Gastroesophageal sphincter (tissue), 4 donors: ENCODE results near the gene FGFRL1. TPM values are rescaled to one million over a fixed set of nuclear protein-coding genes. Genes with fewer than 3 reads are reported as not detected.

Experiments used
- ATAC-seq: fragments of 150-250 bp; one replicate; pipeline ENCODE4 v1.9.1; 2016; ENCODE audit warnings: mild to moderate bottlenecking, moderate library complexity
- H3K27ac ChIP-seq, 4 donors: fragments of 200-600 bp; sonication (generic) in 3 of 4; 1 replicate in 3 of 4; 2 replicates in 1 of 4; pipeline ENCODE4 v1.5.1; 2016 to 2019
- H3K27me3 ChIP-seq: fragments of 200-600 bp; sonication (generic); one replicate; pipeline ENCODE4 v1.5.1; 2019
- H3K36me3 ChIP-seq, 2 donors: fragments of 200-600 bp; sonication (generic); one replicate each; pipeline ENCODE4 v1.5.1; 2019; ENCODE audit warnings: control low read depth in 1 of 2
- H3K4me1 ChIP-seq, 3 donors: fragments of 200-600 bp; sonication (generic); 1 replicate in 2 of 3; 2 replicates in 1 of 3; pipeline ENCODE4 v1.5.1; 2016 to 2019; ENCODE audit warnings: control low read depth in 2 of 3
- H3K4me3 ChIP-seq, 2 donors: fragments of 200-600 bp; sonication (generic); one replicate each; pipeline ENCODE4 v1.5.1; 2019; ENCODE audit warnings: mild to moderate bottlenecking in 1 of 2, moderate library complexity in 1 of 2
- H3K9me3 ChIP-seq, 3 donors: fragments of 200-600 bp; sonication (generic); one replicate each; pipeline ENCODE4 v1.5.1; 2017 to 2019; ENCODE audit warnings: control low read depth in 2 of 3
- CTCF ChIP-seq, 4 experiments: fragments of 200-600 bp in 2 of 4; fragments of 450-650 bp in 2 of 4; sonication (generic) in 1 of 4; IDR thresholded peaks; one replicate each; pipeline ENCODE4 v1.5.1; 2017 to 2019; ENCODE audit warnings: antibody characterized with exemption in 4 of 4, mild to moderate bottlenecking in 2 of 4, moderate library complexity in 2 of 4
- EP300 ChIP-seq: sonication (generic); formaldehyde crosslinking; IDR thresholded peaks from one replicate; pipeline ENCODE4 v1.6.1; 2017; ENCODE audit warnings: antibody characterized with exemption, mild to moderate bottlenecking
- POLR2A ChIP-seq, 2 donors: fragments of 450-650 bp; IDR thresholded peaks; one replicate each; pipeline ENCODE4 v1.6.1; 2017; ENCODE audit warnings: antibody characterized with exemption in 2 of 2, mild to moderate bottlenecking in 2 of 2, moderate library complexity in 1 of 2
- POLR2AphosphoS5 ChIP-seq: sonication (generic); formaldehyde crosslinking; IDR thresholded peaks from one replicate; pipeline ENCODE4 v1.6.1; 2017; ENCODE audit warnings: antibody characterized with exemption
- WGBS, 2 donors: methylation state at CpG; one replicate each; pipeline ENCODE4 v1.1.5; 2018; ENCODE audit warnings: low coverage in 1 of 2; 5-methylcytosine and 5-hydroxymethylcytosine counted together
- total RNA-seq, 4 donors: library from RNA; depleted of rRNA; stranded (reverse); fragments of >200 nt; gene quantifications; one replicate each; pipeline ENCODE4 v1.1.0, GENCODE V29; 2016

FGFRL1 gene
- total RNA-seq, 4 donors from 2014 or later = 21.9 to 36.8 (median 25.4) TPM

GRCh38 chr4:1019320-1019719, 7.9 kb downstream of the FGFRL1 start:
- no CpG with 5 or more reads among the region's 9 CpGs for WGBS, 2 donors
- H3K27ac ChIP-seq = no peak overlapping the region
- no peak for ATAC-seq
- no peaks in the 10 kb centered on the region for H3K9me3 ChIP-seq
- TF ChIP-seq POLR2A (IDR thresholded peaks at IDR 0.05) = no peak
- TF ChIP-seq EP300 = no peak
- TF ChIP-seq CTCF (IDR thresholded peaks at IDR 0.05) = no peak
- no peak for TF ChIP-seq POLR2AphosphoS5
- peaks cover 0 to 10% of the 10 kb centered on the region in 2 donors for H3K36me3 ChIP-seq
- H3K27me3 ChIP-seq = no peaks in the 10 kb centered on the region
- no peak overlapping the region for H3K4me3 ChIP-seq
- H3K4me1 ChIP-seq = peaks cover 0 to 32% (median 0%) of the 10 kb centered on the region in 3 donors

- Histone ChIP-seq H3K36me3 (peaks cover 0 to 16% of the 10 kb centered on the region in 2 donors), H3K4me1 (peaks cover 0 to 26% (median 0%) of the 10 kb centered on the region in 3 donors), H3K27ac (no peak overlapping the region), H3K4me3 (no peak overlapping the region), H3K27me3 (no peaks in the 10 kb centered on the region), H3K9me3 (no peaks in the 10 kb centered on the region)
- no peak for ATAC-seq
- 80% methylated on average over 1 of the region's 23 CpGs; no CpG with 5 or more reads in 1 of the 2 donors for WGBS, 2 donors
- TF ChIP-seq POLR2A (IDR thresholded peaks at IDR 0.05) = no peak
- TF ChIP-seq CTCF (IDR thresholded peaks at IDR 0.05) = no peak
Measured at GRCh38 chr4:1019729-1020470, 8.5 kb downstream of the FGFRL1 start.

- Histone ChIP-seq H3K4me1 (peaks cover 0 to 19% (median 0%) of the 10 kb centered on the region in 3 donors), H3K27ac (no peak overlapping the region), H3K9me3 (no peaks in the 10 kb centered on the region), H3K36me3 (peaks cover 0 to 29% of the 10 kb centered on the region in 2 donors), H3K4me3 (no peak overlapping the region), H3K27me3 (no peaks in the 10 kb centered on the region)
- WGBS, 2 donors = 90% methylated on average over 2 of the region's 19 CpGs; no CpG with 5 or more reads in 1 of the 2 donors
- no peak for TF ChIP-seq POLR2AphosphoS5
- no peak for TF ChIP-seq EP300
- ATAC-seq = no peak
Measured at GRCh38 chr4:1021386-1022050, 10.1 kb downstream of the FGFRL1 start.

GRCh38 chr4:1022051-1022738, 10.8 kb downstream of the FGFRL1 start:
- Histone ChIP-seq H3K36me3 (peaks cover 0 to 29% of the 10 kb centered on the region in 2 donors), H3K4me1 (peaks cover 0 to 16% (median 0%) of the 10 kb centered on the region in 3 donors), H3K4me3 (no peak overlapping the region), H3K27me3 (no peaks in the 10 kb centered on the region), H3K9me3 (no peaks in the 10 kb centered on the region), H3K27ac (no peak overlapping the region)
- 84% methylated on average over 5 of the region's 46 CpGs; no CpG with 5 or more reads in 1 of the 2 donors for WGBS, 2 donors
- TF ChIP-seq EP300 (no peak), POLR2A (IDR thresholded peaks at IDR 0.05) (no peak), CTCF (IDR thresholded peaks at IDR 0.05) (no peak), POLR2AphosphoS5 (no peak)
- no peak for ATAC-seq

GRCh38 chr4:1022739-1023066, 11.3 kb downstream of the FGFRL1 start:
- no peak for ATAC-seq
- 80 to 100% methylated on average over 1 to 3 of the region's 19 CpGs for WGBS, 2 donors
- peaks cover 0 to 29% of the 10 kb centered on the region in 2 donors for H3K36me3 ChIP-seq
- TF ChIP-seq EP300 (no peak), CTCF (IDR thresholded peaks at IDR 0.05) (no peak), POLR2A (IDR thresholded peaks at IDR 0.05) (no peak), POLR2AphosphoS5 (no peak)
- peaks cover 0 to 11% (median 0%) of the 10 kb centered on the region in 3 donors for H3K4me1 ChIP-seq
- peaks cover 5% of the 10 kb centered on the region for H3K27me3 ChIP-seq
- no peak overlapping the region for H3K27ac ChIP-seq
- H3K9me3 ChIP-seq = no peaks in the 10 kb centered on the region
- no peak overlapping the region for H3K4me3 ChIP-seq
